Stimulated activated CD8-positive, alpha-beta memory T cell treated with anti-CD3 and anti-CD28 coated beads, Interleukin-12 subunit alpha, Interleukin-12 subunit beta, amount 100 ng/mL, for 1 hour (primary cell): ENCODE data around the gene TTC23.

Experiments
- DNase-seq: peaks from one replicate; pipeline ENCODE4 v3.0.0-alpha.2; 2020; ENCODE audit warnings: low read depth

Gene TTC23

GRCh38 chr15:99164119-99164518 lies 85.3 kb downstream of the TTC23 start:
- DNase-seq, result no peak

GRCh38 chr15:99163271-99164062 lies 85.9 kb downstream of the TTC23 start:
- no peak for DNase-seq

- no peak for DNase-seq
Measured at GRCh38 chr15:99158626-99159412, 90.6 kb downstream of the TTC23 start.

GRCh38 chr15:99157456-99157855 lies 91.9 kb downstream of the TTC23 start:
- DNase-seq, result no peak

GRCh38 chr15:99155961-99156443 lies 93.4 kb downstream of the TTC23 start:
- DNase-seq, result no peak

- DNase-seq, result no peak
Measured at GRCh38 chr15:99154271-99154670, 95.1 kb downstream of the TTC23 start.

- no peak for DNase-seq
Measured at GRCh38 chr15:99153026-99153535, 96.3 kb downstream of the TTC23 start.

GRCh38 chr15:99151156-99151555 lies 98.2 kb downstream of the TTC23 start:
- DNase-seq, result no peak

- DNase-seq, result no peak
Measured at GRCh38 chr15:99149366-99149765, 100.0 kb downstream of the TTC23 start.

- DNase-seq, result no peak
Measured at GRCh38 chr15:99148851-99149276, 100.5 kb downstream of the TTC23 start.

- DNase-seq, result no peak
Measured at GRCh38 chr15:99146661-99147060, 102.7 kb downstream of the TTC23 start.

- no peak for DNase-seq
Measured at GRCh38 chr15:99145778-99146177, 103.6 kb downstream of the TTC23 start.

- no peak for DNase-seq
Measured at GRCh38 chr15:99145005-99145404, 104.4 kb downstream of the TTC23 start.

GRCh38 chr15:99143655-99144610 lies 105.4 kb downstream of the TTC23 start:
- DNase-seq, result no peak

GRCh38 chr15:99143242-99143641 lies 106.1 kb downstream of the TTC23 start:
- DNase-seq, result no peak

GRCh38 chr15:99142562-99142961 lies 106.8 kb downstream of the TTC23 start:
- DNase-seq, result no peak

- DNase-seq, result no peak
Measured at GRCh38 chr15:99141943-99142342, 107.4 kb downstream of the TTC23 start.

GRCh38 chr15:99140590-99140989 lies 108.8 kb downstream of the TTC23 start:
- no peak for DNase-seq

GRCh38 chr15:99139276-99139675 lies 110.1 kb downstream of the TTC23 start:
- DNase-seq, result no peak

- no peak for DNase-seq
Measured at GRCh38 chr15:99138491-99138982, 110.8 kb downstream of the TTC23 start.

- no peak for DNase-seq
Measured at GRCh38 chr15:99137877-99138276, 111.5 kb downstream of the TTC23 start.

GRCh38 chr15:99137111-99137546 lies 112.3 kb downstream of the TTC23 start:
- no peak for DNase-seq
